ENCODE data around the gene COL25A1.
"Not testable (repeated sequence)": the region's sequence is repeated elsewhere in the genome, so short reads cannot be mapped to it uniquely, and the experiment has no call there.

The COL25A1 gene

GRCh38 chr4:109046471-109047201, 255.8 kb downstream of the COL25A1 start:
- DNase-seq, result no peak

GRCh38 chr4:109044431-109044830, 258.0 kb downstream of the COL25A1 start:
- DNase-seq, result no peak

- DNase-seq, result no peak
These were observed 259.2 kb downstream of the COL25A1 start for GRCh38 chr4:109043286-109043685.

GRCh38 chr4:109041463-109042360, 260.7 kb downstream of the COL25A1 start:
- DNase-seq, result no peak

- no peak for DNase-seq
These were observed 262.0 kb downstream of the COL25A1 start for GRCh38 chr4:109040441-109040840.

- DNase-seq, result no peak
These were observed 265.4 kb downstream of the COL25A1 start for GRCh38 chr4:109037026-109037425.

GRCh38 chr4:109033993-109034392, 268.5 kb downstream of the COL25A1 start:
- DNase-seq, result no peak

- no peak for DNase-seq
These were observed 269.8 kb downstream of the COL25A1 start for GRCh38 chr4:109032671-109033070.

GRCh38 chr4:109029987-109030386, 272.5 kb downstream of the COL25A1 start:
- DNase-seq, result no peak

GRCh38 chr4:109027016-109027500, 275.4 kb downstream of the COL25A1 start:
- no peak for DNase-seq

GRCh38 chr4:109026588-109026987, 275.9 kb downstream of the COL25A1 start:
- no peak for DNase-seq

- no peak for DNase-seq
These were observed 276.9 kb downstream of the COL25A1 start for GRCh38 chr4:109025471-109026076.

- DNase-seq, result no peak
These were observed 279.5 kb downstream of the COL25A1 start for GRCh38 chr4:109022961-109023360.

GRCh38 chr4:109021630-109022029, 280.8 kb downstream of the COL25A1 start:
- not testable (repeated sequence) for DNase-seq

GRCh38 chr4:109020861-109021260, 281.6 kb downstream of the COL25A1 start:
- DNase-seq, result no peak

GRCh38 chr4:109016200-109016599, 286.3 kb downstream of the COL25A1 start:
- DNase-seq, result no peak

GRCh38 chr4:109015413-109015810, 287.0 kb downstream of the COL25A1 start:
- DNase-seq, result no peak

- DNase-seq, result no peak
These were observed 287.7 kb downstream of the COL25A1 start for GRCh38 chr4:109014593-109015412.

GRCh38 chr4:109012286-109012880, 290.1 kb downstream of the COL25A1 start:
- DNase-seq, result no peak

- no peak for DNase-seq
These were observed 291.0 kb downstream of the COL25A1 start for GRCh38 chr4:109011241-109012026.

- DNase-seq, result no peak
These were observed 291.9 kb downstream of the COL25A1 start for GRCh38 chr4:109010521-109010920.

Data from NCI-H1930 (cell line).